NCI-H2171 treated with DMSO at 0.1 percent for 48 hours (cell line): Measurements from ENCODE around the gene NENF.
A peak's percentile ranks its signal among the peaks of the same experiment; 100 is the strongest.
"Not testable (repeated sequence)": the region's sequence is repeated elsewhere in the genome, so short reads cannot be mapped to it uniquely, and the experiment has no call there.

Experiments used
- DNase-seq: peaks from one replicate; lab custom pipeline; 2025; lab: John Stamatoyannopoulos, UW

The NENF gene

GRCh38 chr1:212432661-212433576, at the start of gene NENF:
NENF (plus strand) TSS chr1:212432920; CDS start chr1:212432944, 24 bp downstream.
- peak; percentile 73 for DNase-seq

GRCh38 chr1:212386029-212386428, 46.7 kb upstream of the NENF start:
- DNase-seq = no peak

- DNase-seq = no peak
Observed at GRCh38 chr1:212388985-212389716, 43.6 kb upstream of the NENF start.

GRCh38 chr1:212395678-212396437, 36.9 kb upstream of the NENF start:
- DNase-seq = not testable (repeated sequence)

GRCh38 chr1:212396638-212397037, 36.1 kb upstream of the NENF start:
- no peak for DNase-seq

GRCh38 chr1:212397171-212397570, 35.5 kb upstream of the NENF start:
- DNase-seq = no peak

- no peak for DNase-seq
Observed at GRCh38 chr1:212401042-212401441, 31.7 kb upstream of the NENF start.

GRCh38 chr1:212401838-212402582, 30.7 kb upstream of the NENF start:
- no peak for DNase-seq

- no peak for DNase-seq
Observed at GRCh38 chr1:212402666-212403321, 29.9 kb upstream of the NENF start.

- DNase-seq = no peak
Observed at GRCh38 chr1:212410231-212410820, 22.4 kb upstream of the NENF start.

- DNase-seq = no peak
Observed at GRCh38 chr1:212412374-212412773, 20.3 kb upstream of the NENF start.

- DNase-seq = no peak
Observed at GRCh38 chr1:212413902-212414327, 18.8 kb upstream of the NENF start.

GRCh38 chr1:212414328-212415106, 18.2 kb upstream of the NENF start, which contains the start of gene PACC1:
PACC1 (minus strand) TSS chr1:212414886; CDS start chr1:212414757, 129 bp downstream.
- DNase-seq = peak; percentile 87

GRCh38 chr1:212415107-212415841, 17.4 kb upstream of the NENF start:
- DNase-seq = no peak

GRCh38 chr1:212421165-212421564, 11.6 kb upstream of the NENF start:
- no peak for DNase-seq

GRCh38 chr1:212423879-212424278, 8.8 kb upstream of the NENF start:
- DNase-seq = no peak

GRCh38 chr1:212428496-212428895, 4.2 kb upstream of the NENF start:
- no peak for DNase-seq

- DNase-seq = no peak
Observed at GRCh38 chr1:212430416-212430815, 2.3 kb upstream of the NENF start.

- no peak for DNase-seq
Observed at GRCh38 chr1:212430955-212431394, 1.7 kb upstream of the NENF start.
